ENCODE data around the gene ZNF594.
A peak's percentile ranks its signal among the peaks of the same experiment; 100 is the strongest.

The ZNF594 gene

GRCh38 chr17:5200360-5200759 is 8.7 kb upstream of the ZNF594 start:
- Histone ChIP-seq H2AFZ (ENCODE audit: low read length) (no peak overlapping the region), H3K4me1 (ENCODE audit: insufficient read depth, low read length, severe bottlenecking) (peaks cover 18% of the 10 kb centered on the region), H4K20me1 (ENCODE audit: insufficient read depth, low read length) (no peaks in the 10 kb centered on the region), H3K9me2 (ENCODE audit: low read depth, low read length) (no peaks in the 10 kb centered on the region), H3K4me3 (ENCODE audit: low read depth, low read length, poor library complexity, severe bottlenecking) (no peak overlapping the region), H3K4me2 (ENCODE audit: low read length) (no peak overlapping the region), H3F3A (ENCODE audit: insufficient read depth, low read length) (no peaks in the 10 kb centered on the region), H3K9me3 (ENCODE audit: low read length) (no peaks in the 10 kb centered on the region), H3K9ac (ENCODE audit: low read length) (no peak overlapping the region), H3K27ac (ENCODE audit: low read depth, low read length, poor library complexity, severe bottlenecking) (no peak overlapping the region), H3K27me3 (ENCODE audit: insufficient read depth, low read length) (no peaks in the 10 kb centered on the region), H3K79me2 (ENCODE audit: insufficient read depth, low read length) (no peaks in the 10 kb centered on the region), H3K36me3 (ENCODE audit: insufficient read depth, low read length) (no peaks in the 10 kb centered on the region)
- no peak for TF ChIP-seq CTCF (IDR thresholded peaks at IDR 0.05; ENCODE audit: low read length)
- no peak for TF ChIP-seq EZH2 (IDR thresholded peaks at IDR 0.05; ENCODE audit: borderline replicate concordance, low read length)

- H4K20me1 ChIP-seq (ENCODE audit: insufficient read depth, low read length), result no peaks in the 10 kb centered on the region
- H3K4me1 ChIP-seq (ENCODE audit: insufficient read depth, low read length, severe bottlenecking), result peaks cover 18% of the 10 kb centered on the region
- H3K79me2 ChIP-seq (ENCODE audit: insufficient read depth, low read length), result no peaks in the 10 kb centered on the region
- H3K36me3 ChIP-seq (ENCODE audit: insufficient read depth, low read length), result no peaks in the 10 kb centered on the region
- no peaks in the 10 kb centered on the region for H3K9me2 ChIP-seq (ENCODE audit: low read depth, low read length)
- H3K27ac ChIP-seq (ENCODE audit: low read depth, low read length, poor library complexity, severe bottlenecking), result peak overlapping the region; percentile 34
- no peak overlapping the region for H2AFZ ChIP-seq (ENCODE audit: low read length)
- no peak overlapping the region for H3K4me3 ChIP-seq (ENCODE audit: low read depth, low read length, poor library complexity, severe bottlenecking)
- TF ChIP-seq EZH2 (IDR thresholded peaks at IDR 0.05; ENCODE audit: borderline replicate concordance, low read length) (no peak), CTCF (IDR thresholded peaks at IDR 0.05; ENCODE audit: low read length) (no peak)
- no peaks in the 10 kb centered on the region for H3K27me3 ChIP-seq (ENCODE audit: insufficient read depth, low read length)
- peak overlapping the region; percentile 15; the same call in 1 of the 2 replicates for H3K9ac ChIP-seq (ENCODE audit: low read length)
- H3F3A ChIP-seq (ENCODE audit: insufficient read depth, low read length), result no peaks in the 10 kb centered on the region
- H3K9me3 ChIP-seq (ENCODE audit: low read length), result no peaks in the 10 kb centered on the region
- H3K4me2 ChIP-seq (ENCODE audit: low read length), result peak overlapping the region; percentile 28
Observed at GRCh38 chr17:5198472-5198871, 6.8 kb upstream of the ZNF594 start.

DNA sequence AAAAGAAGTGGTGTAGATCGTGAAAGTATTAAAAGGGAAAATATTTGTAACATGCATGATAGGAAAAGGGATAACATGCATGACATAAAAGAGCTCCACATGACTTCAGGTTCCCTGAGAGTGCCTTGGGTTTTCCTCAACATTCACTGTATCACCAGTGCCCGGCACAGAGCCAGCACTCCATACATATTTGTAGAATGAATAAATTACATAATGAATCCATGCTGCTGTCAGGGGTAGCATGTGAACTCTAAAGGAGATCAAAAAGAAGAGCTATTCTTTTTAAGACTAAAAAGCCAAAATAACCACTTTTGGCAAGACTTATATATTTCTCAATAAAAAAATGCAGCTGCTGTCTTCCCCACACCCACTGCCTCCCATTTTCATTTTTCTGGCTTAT is 2.7 kb upstream of the ZNF594 start:
- Histone ChIP-seq H3K79me2 (ENCODE audit: insufficient read depth, low read length) (peaks cover 6% of the 10 kb centered on the region; the same call in 1 of the 2 replicates), H4K20me1 (ENCODE audit: insufficient read depth, low read length) (no peaks in the 10 kb centered on the region), H3K9ac (ENCODE audit: low read length) (no peak overlapping the region), H3K36me3 (ENCODE audit: insufficient read depth, low read length) (peaks cover 15% of the 10 kb centered on the region), H3K27ac (ENCODE audit: low read depth, low read length, poor library complexity, severe bottlenecking) (no peak overlapping the region), H3K4me1 (ENCODE audit: insufficient read depth, low read length, severe bottlenecking) (peaks cover 30% of the 10 kb centered on the region), H3K27me3 (ENCODE audit: insufficient read depth, low read length) (no peaks in the 10 kb centered on the region), H3K4me3 (ENCODE audit: low read depth, low read length, poor library complexity, severe bottlenecking) (no peak overlapping the region), H3K9me2 (ENCODE audit: low read depth, low read length) (no peaks in the 10 kb centered on the region), H3F3A (ENCODE audit: insufficient read depth, low read length) (no peaks in the 10 kb centered on the region), H3K4me2 (ENCODE audit: low read length) (no peak overlapping the region), H3K9me3 (ENCODE audit: low read length) (peaks cover 11% of the 10 kb centered on the region; the same call in 1 of the 2 replicates), H2AFZ (ENCODE audit: low read length) (no peak overlapping the region)
- TF ChIP-seq EZH2 (IDR thresholded peaks at IDR 0.05; ENCODE audit: borderline replicate concordance, low read length) (no peak), CTCF (IDR thresholded peaks at IDR 0.05; ENCODE audit: low read length) (no peak)
